Gastrocnemius medialis (tissue), 4 donors: Measurements from ENCODE around the gene MANF. TPM values are rescaled to one million over a fixed set of nuclear protein-coding genes. Genes with fewer than 3 reads are reported as not detected.

Experiments used
- ATAC-seq, 2 donors: fragments of 150-250 bp; one replicate each; pipeline ENCODE4 v1.9.1; 2016
- DNase-seq, 2 donors: peaks; one replicate each; pipeline ENCODE4 v3.0.0-alpha.2; 2019
- H3K27ac ChIP-seq, 4 donors: fragments of 200-600 bp; sonication (generic); 1 replicate in 1 of 4; 2 replicates in 3 of 4; pipeline ENCODE4 v1.5.1; 2016 to 2018; ENCODE audit warnings: mild to moderate bottlenecking in 2 of 4, moderate library complexity in 1 of 4
- H3K27me3 ChIP-seq, 3 donors: fragments of 200-600 bp; sonication (generic) in 2 of 3; 1 replicate in 1 of 3; 2 replicates in 2 of 3; pipeline versions ENCODE4 v1.5.1 to v1.6.0; 2016 to 2019; ENCODE audit warnings: mild to moderate bottlenecking in 1 of 3, moderate library complexity in 1 of 3
- H3K36me3 ChIP-seq, 2 donors: fragments of 200-600 bp; sonication (generic) in 1 of 2; one replicate each; pipeline ENCODE4 v1.5.1; 2017 to 2018
- H3K4me1 ChIP-seq, 2 donors: fragments of 200-600 bp; sonication (generic) in 1 of 2; one replicate each; pipeline ENCODE4 v1.5.1; 2016 to 2017; ENCODE audit warnings: mild to moderate bottlenecking in 2 of 2
- H3K4me3 ChIP-seq, 4 donors: fragments of 200-600 bp; sonication (generic) in 3 of 4; 1 replicate in 1 of 4; 2 replicates in 3 of 4; pipeline ENCODE4 v1.5.1; 2016 to 2019; ENCODE audit warnings: mild to moderate bottlenecking in 2 of 4
- H3K9me3 ChIP-seq, 3 donors: fragments of 200-600 bp; sonication (generic) in 2 of 3; 1 replicate in 1 of 3; 2 replicates in 2 of 3; pipeline ENCODE4 v1.5.1; 2016 to 2019
- CTCF ChIP-seq, 5 experiments: fragments of 450-650 bp in 3 of 5; fragments of 200-600 bp in 2 of 5; sonication (generic) in 2 of 5; IDR thresholded peaks in 4 of 5; conservative IDR thresholded peaks in 1 of 5; 1 replicate in 4 of 5; 2 replicates in 1 of 5; pipeline ENCODE4 v1.5.1; 2016 to 2019; ENCODE audit warnings: antibody characterized with exemption in 5 of 5, mild to moderate bottlenecking in 3 of 5, moderate library complexity in 3 of 5
- POLR2A ChIP-seq, 2 donors: fragments of 450-650 bp; IDR thresholded peaks; one replicate each; pipeline ENCODE4 v1.6.1; 2017; ENCODE audit warnings: antibody characterized with exemption in 2 of 2, mild to moderate bottlenecking in 2 of 2, moderate library complexity in 2 of 2
- in situ Hi-C, 4 donors: fragments of 200-750 bp; cut with MboI; loops; one replicate each; pipeline versions ENCODE4 v1.15.0 to v1.8.0; 2017; ENCODE audit warnings: low sequenced_read_pairs in 4 of 4
- intact Hi-C: fragments of 100-400 bp; cut with DNase I; formaldehyde crosslinking; loops from one replicate; pipeline ENCODE4 v1.15.1; 2023; ENCODE audit warnings: low total_unique reads
- total RNA-seq, 4 donors: library from RNA; depleted of rRNA; stranded (reverse); fragments of >200 nt; gene quantifications; one replicate each; pipeline versions ENCODE4 v1.1.0 to v1.2.3, GENCODE V29; 2016

Gene MANF
- total RNA-seq, 4 donors from 2014 or later, result 4.4 to 19.7 (median 11.5) TPM

DNA sequence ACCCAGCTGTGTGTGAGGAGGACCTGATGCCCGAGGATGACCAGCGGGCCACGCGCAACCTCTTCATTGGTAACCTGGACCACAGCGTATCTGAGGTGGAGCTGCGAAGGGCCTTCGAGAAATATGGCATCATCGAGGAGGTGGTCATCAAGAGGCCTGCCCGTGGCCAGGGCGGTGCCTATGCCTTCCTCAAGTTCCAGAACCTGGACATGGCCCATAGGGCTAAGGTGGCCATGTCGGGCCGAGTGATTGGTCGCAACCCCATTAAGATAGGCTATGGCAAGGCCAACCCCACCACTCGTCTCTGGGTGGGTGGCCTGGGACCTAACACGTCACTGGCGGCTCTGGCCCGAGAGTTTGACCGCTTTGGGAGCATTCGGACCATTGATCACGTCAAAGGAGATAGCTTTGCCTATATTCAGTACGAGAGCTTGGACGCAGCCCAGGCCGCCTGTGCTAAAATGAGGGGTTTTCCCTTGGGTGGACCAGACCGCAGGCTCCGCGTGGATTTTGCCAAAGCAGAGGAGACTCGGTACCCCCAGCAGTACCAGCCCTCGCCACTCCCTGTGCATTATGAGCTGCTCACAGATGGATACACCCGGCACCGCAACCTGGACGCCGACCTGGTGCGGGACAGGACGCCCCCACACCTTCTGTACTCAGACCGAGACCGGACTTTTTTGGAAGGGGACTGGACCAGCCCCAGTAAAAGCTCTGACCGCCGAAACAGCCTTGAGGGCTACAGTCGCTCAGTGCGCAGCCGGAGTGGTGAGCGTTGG lies 7.5 kb downstream of the MANF start:
- TF ChIP-seq CTCF (IDR thresholded peaks at IDR 0.05 in 4 of 5, conservative IDR thresholded peaks at IDR 0.05 in 1 of 5) (no peak), POLR2A (IDR thresholded peaks at IDR 0.05) (no peak)
- intact Hi-C loops, result loop anchor here (10.0 kb wide), 1 partner anchor 1038 kb away; the partner anchor contains the start of genes CYB561D2, NPRL2 and TMEM115
- Histone ChIP-seq H3K27ac (peak overlapping the region; percentile 77 to 94 (median 90)), H3K9me3 (no peaks in the 10 kb centered on the region), H3K27me3 (no peaks in the 10 kb centered on the region), H3K36me3 (peaks cover 0 to 70% of the 10 kb centered on the region in 2 donors), H3K4me1 (peaks cover 42 to 61% of the 10 kb centered on the region in 2 donors), H3K4me3 (peak overlapping the region; percentile 68 to 82 (median 76))
- DNase-seq (no peak), ATAC-seq (no peak)
- in situ Hi-C loops, result loop anchor here in 3 of 4 donors (5.0 to 25.0 kb wide), 4 partner anchors 105 to 780 kb away; partner anchors contain the start of genes CISH (in 1 of the 3), MAPKAPK3 (in 1 of the 3) and TEX264 (in 1 of the 3)

DNA sequence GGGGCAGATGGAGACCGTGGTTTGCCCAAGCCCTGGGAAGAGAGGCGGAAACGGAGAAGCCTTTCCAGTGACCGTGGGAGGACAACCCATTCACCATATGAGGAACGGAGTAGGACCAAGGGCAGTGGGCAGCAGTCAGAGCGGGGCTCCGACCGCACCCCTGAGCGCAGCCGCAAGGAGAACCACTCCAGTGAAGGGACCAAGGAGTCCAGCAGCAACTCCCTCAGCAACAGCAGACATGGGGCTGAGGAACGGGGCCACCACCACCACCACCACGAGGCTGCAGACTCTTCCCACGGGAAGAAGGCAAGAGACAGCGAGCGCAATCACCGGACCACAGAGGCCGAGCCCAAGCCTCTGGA lies 8.0 kb downstream of the MANF start:
- H3K4me3 ChIP-seq, result no peak overlapping the region
- peak overlapping the region in 3 of 4 donors; percentile 18 to 93 (median 87) for H3K27ac ChIP-seq
- peaks cover 39 to 61% of the 10 kb centered on the region in 2 donors for H3K4me1 ChIP-seq
- no peak for DNase-seq
- no peak for ATAC-seq
- no peak for TF ChIP-seq POLR2A (IDR thresholded peaks at IDR 0.05)
- no peak for TF ChIP-seq CTCF (IDR thresholded peaks at IDR 0.05 in 4 of 5, conservative IDR thresholded peaks at IDR 0.05 in 1 of 5)
- H3K36me3 ChIP-seq, result peaks cover 0 to 67% of the 10 kb centered on the region in 2 donors
- in situ Hi-C loops (loop anchor here in 3 of 4 donors (5.0 to 25.0 kb wide), 4 partner anchors 104 to 781 kb away; partner anchors contain the start of genes CISH (in 1 of the 3), MAPKAPK3 (in 1 of the 3) and TEX264 (in 1 of the 3)), intact Hi-C loops (loop anchor here (10.0 kb wide), 1 partner anchor 1038 kb away; the partner anchor contains the start of genes CYB561D2, NPRL2 and TMEM115)
- no peaks in the 10 kb centered on the region for H3K9me3 ChIP-seq
- no peaks in the 10 kb centered on the region for H3K27me3 ChIP-seq

DNA sequence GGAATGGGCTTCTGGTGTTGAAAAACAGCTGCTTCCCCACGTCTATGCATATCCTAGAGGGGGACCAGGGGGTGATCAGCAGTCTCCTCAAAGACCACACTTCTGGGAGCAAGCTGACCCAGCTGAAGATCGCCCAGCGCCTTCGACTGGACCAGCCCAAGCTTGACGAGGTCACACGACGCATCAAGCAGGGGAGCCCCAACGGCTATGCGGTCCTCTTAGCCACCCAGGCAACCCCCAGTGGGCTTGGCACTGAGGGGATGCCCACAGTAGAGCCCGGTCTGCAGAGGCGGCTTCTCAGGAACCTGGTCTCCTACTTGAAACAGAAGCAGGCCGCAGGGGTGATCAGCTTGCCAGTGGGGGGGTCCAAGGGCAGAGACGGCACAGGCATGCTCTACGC lies 8.5 kb downstream of the MANF start:
- intact Hi-C loops, result loop anchor here (10.0 kb wide), 1 partner anchor 1039 kb away; the partner anchor contains the start of genes CYB561D2, NPRL2 and TMEM115
- H3K27me3 ChIP-seq, result no peaks in the 10 kb centered on the region
- no peak overlapping the region for H3K4me3 ChIP-seq
- no peak for DNase-seq
- H3K27ac ChIP-seq, result peak overlapping the region in 3 of 4 donors; percentile 18 to 93 (median 87)
- H3K4me1 ChIP-seq, result peaks cover 39 to 61% of the 10 kb centered on the region in 2 donors
- ATAC-seq, result no peak
- no peak for TF ChIP-seq CTCF (IDR thresholded peaks at IDR 0.05 in 4 of 5, conservative IDR thresholded peaks at IDR 0.05 in 1 of 5)
- no peak for TF ChIP-seq POLR2A (IDR thresholded peaks at IDR 0.05)
- in situ Hi-C loops, result loop anchor here in 3 of 4 donors (5.0 to 25.0 kb wide), 4 partner anchors 104 to 781 kb away; partner anchors contain the start of genes CISH (in 1 of the 3), MAPKAPK3 (in 1 of the 3) and TEX264 (in 1 of the 3)
- peaks cover 0 to 67% of the 10 kb centered on the region in 2 donors for H3K36me3 ChIP-seq
- H3K9me3 ChIP-seq, result no peaks in the 10 kb centered on the region

DNA sequence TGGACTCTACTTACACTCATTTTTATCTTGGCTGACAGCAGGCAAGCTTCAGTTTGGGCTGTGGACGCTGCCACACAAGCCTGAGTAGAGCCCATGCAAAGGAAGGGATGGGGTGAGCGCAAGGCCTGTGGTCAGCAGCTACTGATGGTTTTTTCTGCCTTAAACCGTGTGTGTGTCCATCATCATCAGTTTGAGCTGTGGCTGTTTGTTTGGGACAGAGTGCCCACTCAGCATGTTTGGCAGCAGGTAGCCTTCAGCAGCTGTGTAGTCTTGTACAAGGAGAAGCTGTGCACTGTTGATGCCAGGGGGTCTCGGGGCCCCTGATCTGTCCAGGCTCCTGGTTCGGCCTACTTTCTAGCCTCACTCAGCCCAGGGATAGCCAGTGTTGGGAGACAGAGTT lies 9.4 kb downstream of the MANF start:
- Histone ChIP-seq H3K27me3 (no peaks in the 10 kb centered on the region), H3K36me3 (peaks cover 0 to 65% of the 10 kb centered on the region in 2 donors), H3K4me1 (peaks cover 39 to 61% of the 10 kb centered on the region in 2 donors), H3K4me3 (no peak overlapping the region), H3K27ac (peak overlapping the region in 2 of 4 donors; percentile 9 to 87), H3K9me3 (no peaks in the 10 kb centered on the region)
- ATAC-seq, result no peak
- no peak for DNase-seq
- no peak for TF ChIP-seq POLR2A (IDR thresholded peaks at IDR 0.05)
- no peak for TF ChIP-seq CTCF (IDR thresholded peaks at IDR 0.05 in 4 of 5, conservative IDR thresholded peaks at IDR 0.05 in 1 of 5)
- intact Hi-C loops (loop anchor here (10.0 kb wide), 1 partner anchor 1040 kb away; the partner anchor contains the start of genes CYB561D2, NPRL2 and TMEM115), in situ Hi-C loops (loop anchor here in 3 of 4 donors (5.0 to 25.0 kb wide), 4 partner anchors 103 to 782 kb away; partner anchors contain the start of genes CISH (in 1 of the 3), MAPKAPK3 (in 1 of the 3) and TEX264 (in 1 of the 3))
